GM12878 (cell line): ENCODE measurements around the gene CCDC187.

Experiments used
- CTCF ChIP-seq, 3 experiments: IDR thresholded peaks in 2 of 3; conservative IDR thresholded peaks in 1 of 3; 2 replicates each; pipeline ENCODE4 v1.5.1; 2011; ENCODE audit warnings: low read depth in 3 of 3, low read length in 3 of 3, mild to moderate bottlenecking in 3 of 3, control low read depth in 2 of 3, moderate library complexity in 2 of 3, inconsistent platforms in 1 of 3, mixed read lengths in 1 of 3; ENCODE audit not compliant: control insufficient read depth in 2 of 3, insufficient read depth in 1 of 3; ENCODE audit errors: extremely low read depth in 1 of 3
- E2F8 ChIP-seq: fragments of 450-650 bp; IDR thresholded peaks from 2 replicates; pipeline ENCODE4 v1.6.1; 2018; ENCODE audit warnings: mild to moderate bottlenecking, low read depth, moderate library complexity; ENCODE audit not compliant: partially characterized antibody
- EZH2 ChIP-seq: IDR thresholded peaks from 2 replicates; pipeline ENCODE4 v1.6.1; 2012; ENCODE audit warnings: low read depth, mild to moderate bottlenecking, control low read depth, inconsistent platforms, low read length, borderline replicate concordance; ENCODE audit not compliant: control insufficient read depth
- GABPA ChIP-seq: IDR thresholded peaks from 2 replicates; pipeline ENCODE4 v1.6.1; 2014; ENCODE audit warnings: antibody characterized with exemption, low read depth, mild to moderate bottlenecking, inconsistent platforms
- NRF1 ChIP-seq: conservative IDR thresholded peaks from 2 replicates; pipeline ENCODE4 v1.6.1; 2011; ENCODE audit warnings: mild to moderate bottlenecking, low read depth, low read length, improper control_type of control experiment
- SP1 ChIP-seq: IDR thresholded peaks from one replicate; pipeline ENCODE4 v1.6.1; 2011; ENCODE audit warnings: low read depth, low read length
- TF ChIP-seq, protein P1 (sequence below): IDR thresholded peaks from 2 replicates; pipeline ENCODE4 v1.6.1; 2011; ENCODE audit warnings: mild to moderate bottlenecking, low read depth, low read length, moderate library complexity; ENCODE audit not compliant: insufficient replicate concordance

- TF ChIP-seq E2F8, result no peak
- TF ChIP-seq CTCF (IDR thresholded peaks at IDR 0.05 in 2 of 3, conservative IDR thresholded peaks at IDR 0.05 in 1 of 3; ENCODE audit: control insufficient read depth in 2 of 3, extremely low read depth in 1 of 3, insufficient read depth in 1 of 3, low read depth in 3 of 3, low read length in 3 of 3), result no peak
- no peak for TF ChIP-seq SP1
- no peak for TF ChIP-seq NRF1
- no peak for TF ChIP-seq GABPA
- TF ChIP-seq, protein P1, sequence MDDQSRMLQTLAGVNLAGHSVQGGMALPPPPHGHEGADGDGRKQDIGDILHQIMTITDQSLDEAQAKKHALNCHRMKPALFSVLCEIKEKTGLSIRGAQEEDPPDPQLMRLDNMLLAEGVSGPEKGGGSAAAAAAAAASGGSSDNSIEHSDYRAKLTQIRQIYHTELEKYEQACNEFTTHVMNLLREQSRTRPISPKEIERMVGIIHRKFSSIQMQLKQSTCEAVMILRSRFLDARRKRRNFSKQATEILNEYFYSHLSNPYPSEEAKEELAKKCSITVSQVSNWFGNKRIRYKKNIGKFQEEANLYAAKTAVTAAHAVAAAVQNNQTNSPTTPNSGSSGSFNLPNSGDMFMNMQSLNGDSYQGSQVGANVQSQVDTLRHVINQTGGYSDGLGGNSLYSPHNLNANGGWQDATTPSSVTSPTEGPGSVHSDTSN, result no peak
- TF ChIP-seq EZH2, result no peak
These were observed 85.2 kb downstream of the CCDC187 start for GRCh38 chr9:136218673-136219072.
